Measurements from ENCODE around the gene CCNJ.

- TF ChIP-seq CTCF (IDR thresholded peaks at IDR 0.05) (no peak), EP300 (IDR thresholded peaks at IDR 0.05; ENCODE audit: borderline replicate concordance in 1 of 2, low read depth in 1 of 2, low read length in 1 of 2) (no peak), POLR2AphosphoS5 (IDR thresholded peaks at IDR 0.05; ENCODE audit: low read depth, low read length) (no peak), CHD2 (IDR thresholded peaks at IDR 0.05; ENCODE audit: low read length, partially characterized antibody) (no peak), SMC3 (IDR thresholded peaks at IDR 0.05; ENCODE audit: low read depth, low read length) (no peak)
Observed at GRCh38 chr10:96014473-96015102, 28.8 kb upstream of the CCNJ start.

All from SK-N-SH (cell line).